ENCODE data around the gene EML6. TPM values are rescaled to one million over a fixed set of nuclear protein-coding genes. Genes with fewer than 3 reads are reported as not detected.

The EML6 gene
- total RNA-seq, 4 donors from 2014 or later = 2.7 to 42.5 (median 11.9) TPM

GRCh38 chr2:54797307-54797706 lies 73.8 kb downstream of the EML6 start:
- intact Hi-C loops (cut with DNase I; ENCODE audit: low total_unique reads) = no loop called here
- H3K9me3 ChIP-seq = no peaks in the 10 kb centered on the region
- ATAC-seq = no peak
- H3K27me3 ChIP-seq = no peaks in the 10 kb centered on the region
- no peaks in the 10 kb centered on the region for H3K4me1 ChIP-seq
- H3K36me3 ChIP-seq = no peaks in the 10 kb centered on the region
- no peak for DNase-seq
- no peak overlapping the region for H3K4me3 ChIP-seq
- TF ChIP-seq, protein P1, sequence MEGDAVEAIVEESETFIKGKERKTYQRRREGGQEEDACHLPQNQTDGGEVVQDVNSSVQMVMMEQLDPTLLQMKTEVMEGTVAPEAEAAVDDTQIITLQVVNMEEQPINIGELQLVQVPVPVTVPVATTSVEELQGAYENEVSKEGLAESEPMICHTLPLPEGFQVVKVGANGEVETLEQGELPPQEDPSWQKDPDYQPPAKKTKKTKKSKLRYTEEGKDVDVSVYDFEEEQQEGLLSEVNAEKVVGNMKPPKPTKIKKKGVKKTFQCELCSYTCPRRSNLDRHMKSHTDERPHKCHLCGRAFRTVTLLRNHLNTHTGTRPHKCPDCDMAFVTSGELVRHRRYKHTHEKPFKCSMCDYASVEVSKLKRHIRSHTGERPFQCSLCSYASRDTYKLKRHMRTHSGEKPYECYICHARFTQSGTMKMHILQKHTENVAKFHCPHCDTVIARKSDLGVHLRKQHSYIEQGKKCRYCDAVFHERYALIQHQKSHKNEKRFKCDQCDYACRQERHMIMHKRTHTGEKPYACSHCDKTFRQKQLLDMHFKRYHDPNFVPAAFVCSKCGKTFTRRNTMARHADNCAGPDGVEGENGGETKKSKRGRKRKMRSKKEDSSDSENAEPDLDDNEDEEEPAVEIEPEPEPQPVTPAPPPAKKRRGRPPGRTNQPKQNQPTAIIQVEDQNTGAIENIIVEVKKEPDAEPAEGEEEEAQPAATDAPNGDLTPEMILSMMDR (IDR thresholded peaks at IDR 0.05 in 4 of 5, conservative IDR thresholded peaks at IDR 0.05 in 1 of 5) = no peak
- TF ChIP-seq POLR2A (IDR thresholded peaks at IDR 0.05) = no peak
- in situ Hi-C loops (cut with MboI; ENCODE audit: low sequenced_read_pairs in 4 of 4) = no loop called here
- H3K27ac ChIP-seq = no peak overlapping the region

DNA sequence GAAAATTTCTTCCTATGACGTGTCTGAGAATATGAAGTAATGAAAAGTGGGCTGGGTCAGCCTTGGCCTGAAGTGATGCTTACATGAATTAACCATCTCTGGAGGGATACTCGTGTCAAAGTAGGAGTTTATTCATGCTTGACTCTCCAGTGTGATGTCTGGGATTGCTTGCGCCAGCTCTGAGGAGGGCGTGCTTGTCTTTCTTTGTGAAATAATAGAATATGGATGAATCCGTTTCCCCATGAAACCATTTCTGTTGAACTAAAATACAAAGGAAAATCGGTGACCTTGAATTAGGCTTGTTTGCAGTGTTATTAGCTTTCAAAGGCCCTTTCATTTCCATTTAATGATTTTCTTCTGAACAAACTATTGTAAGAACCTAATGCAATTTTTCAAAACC lies 77.9 kb downstream of the EML6 start:
- in situ Hi-C loops (cut with MboI; ENCODE audit: low sequenced_read_pairs in 4 of 4) (no loop called here), intact Hi-C loops (cut with DNase I; ENCODE audit: low total_unique reads) (no loop called here)
- H3K9me3 ChIP-seq = no peaks in the 10 kb centered on the region

GRCh38 chr2:54803783-54804751 lies 80.6 kb downstream of the EML6 start:
- Histone ChIP-seq H3K27me3 (no peaks in the 10 kb centered on the region), H3K9me3 (no peaks in the 10 kb centered on the region), H3K36me3 (no peaks in the 10 kb centered on the region), H3K4me1 (no peaks in the 10 kb centered on the region), H3K27ac (no peak overlapping the region), H3K4me3 (no peak overlapping the region)
- DNase-seq (no peak), ATAC-seq (no peak)
- TF ChIP-seq POLR2A (IDR thresholded peaks at IDR 0.05) = no peak
- TF ChIP-seq, protein P1 (IDR thresholded peaks at IDR 0.05 in 4 of 5, conservative IDR thresholded peaks at IDR 0.05 in 1 of 5) = no peak
- in situ Hi-C loops (cut with MboI; ENCODE audit: low sequenced_read_pairs in 4 of 4) = no loop called here
- intact Hi-C loops (cut with DNase I; ENCODE audit: low total_unique reads) = no loop called here

More for the DNA sequence above, 77.9 kb downstream of the EML6 start:
- no peaks in the 10 kb centered on the region for H3K4me1 ChIP-seq
- TF ChIP-seq, protein P1 (IDR thresholded peaks at IDR 0.05 in 4 of 5, conservative IDR thresholded peaks at IDR 0.05 in 1 of 5) = no peak
- TF ChIP-seq POLR2A (IDR thresholded peaks at IDR 0.05) = no peak
- no peak overlapping the region for H3K4me3 ChIP-seq
- no peaks in the 10 kb centered on the region for H3K27me3 ChIP-seq
- DNase-seq (no peak), ATAC-seq (no peak)
- H3K36me3 ChIP-seq = no peaks in the 10 kb centered on the region
- no peak overlapping the region for H3K27ac ChIP-seq

- DNase-seq (no peak), ATAC-seq (no peak)
- H3K27me3 ChIP-seq = no peaks in the 10 kb centered on the region
- H3K27ac ChIP-seq = no peak overlapping the region
- intact Hi-C loops (cut with DNase I; ENCODE audit: low total_unique reads) = no loop called here
- in situ Hi-C loops (cut with MboI; ENCODE audit: low sequenced_read_pairs in 4 of 4) = no loop called here
- H3K36me3 ChIP-seq = no peaks in the 10 kb centered on the region
- H3K9me3 ChIP-seq = no peaks in the 10 kb centered on the region
- no peaks in the 10 kb centered on the region for H3K4me1 ChIP-seq
- TF ChIP-seq POLR2A (IDR thresholded peaks at IDR 0.05) = no peak
- H3K4me3 ChIP-seq = no peak overlapping the region
These were observed 81.8 kb downstream of the EML6 start for GRCh38 chr2:54805255-54805654.

DNA sequence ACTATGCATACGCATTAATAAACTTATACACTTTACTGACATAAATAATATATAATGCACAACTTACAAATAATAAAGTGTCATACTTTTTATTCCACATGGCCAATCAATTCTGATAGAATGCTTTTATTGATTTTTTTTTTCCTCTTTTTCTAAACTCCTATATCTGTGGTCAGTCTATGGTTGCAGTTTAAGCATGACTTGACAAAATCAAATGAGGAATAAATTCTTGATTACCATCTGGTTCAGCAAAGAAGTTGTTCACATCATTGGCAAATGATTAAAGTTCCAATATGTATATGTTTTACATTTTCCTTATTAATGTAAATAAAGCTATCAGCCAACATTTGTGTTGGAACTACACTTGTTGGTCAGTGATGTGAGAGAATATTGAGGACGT lies 83.5 kb downstream of the EML6 start:
- Histone ChIP-seq H3K27me3 (no peaks in the 10 kb centered on the region), H3K27ac (no peak overlapping the region), H3K36me3 (no peaks in the 10 kb centered on the region), H3K4me1 (no peaks in the 10 kb centered on the region), H3K9me3 (no peaks in the 10 kb centered on the region), H3K4me3 (no peak overlapping the region)
- ATAC-seq (no peak), DNase-seq (no peak)
- TF ChIP-seq, protein P1 (IDR thresholded peaks at IDR 0.05 in 4 of 5, conservative IDR thresholded peaks at IDR 0.05 in 1 of 5) = no peak
- TF ChIP-seq POLR2A (IDR thresholded peaks at IDR 0.05) = no peak
- in situ Hi-C loops (cut with MboI; ENCODE audit: low sequenced_read_pairs in 4 of 4) = no loop called here
- intact Hi-C loops (cut with DNase I; ENCODE audit: low total_unique reads) = no loop called here

Data from gastrocnemius medialis (tissue), 4 donors.